ENCODE measurements around the gene RAPGEF4.
"Not testable (repeated sequence)": the region's sequence is repeated elsewhere in the genome, so short reads cannot be mapped to it uniquely, and the experiment has no call there.

RAPGEF4 gene

DNA sequence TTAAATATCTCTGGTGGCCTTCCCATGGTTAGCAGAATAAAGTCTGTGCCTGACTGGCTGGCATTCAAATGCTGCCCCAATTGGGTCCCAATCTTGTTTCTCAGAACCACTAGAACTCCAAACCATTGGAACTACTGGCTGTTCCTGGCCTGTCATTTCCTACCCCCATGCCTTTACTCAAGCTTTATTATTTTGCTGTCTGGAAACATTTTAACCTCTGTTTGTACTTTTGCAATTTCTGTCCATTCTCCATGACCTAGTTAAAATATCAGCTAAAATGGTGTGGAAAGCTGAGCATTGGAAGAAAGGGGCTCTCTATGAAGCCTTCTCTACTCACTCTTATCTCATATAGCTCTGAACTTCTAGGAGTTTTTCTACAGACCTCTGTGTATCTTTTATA is 38.7 kb downstream of the RAPGEF4 start:
- no peak for DNase-seq (ENCODE audit: low read depth)

DNA sequence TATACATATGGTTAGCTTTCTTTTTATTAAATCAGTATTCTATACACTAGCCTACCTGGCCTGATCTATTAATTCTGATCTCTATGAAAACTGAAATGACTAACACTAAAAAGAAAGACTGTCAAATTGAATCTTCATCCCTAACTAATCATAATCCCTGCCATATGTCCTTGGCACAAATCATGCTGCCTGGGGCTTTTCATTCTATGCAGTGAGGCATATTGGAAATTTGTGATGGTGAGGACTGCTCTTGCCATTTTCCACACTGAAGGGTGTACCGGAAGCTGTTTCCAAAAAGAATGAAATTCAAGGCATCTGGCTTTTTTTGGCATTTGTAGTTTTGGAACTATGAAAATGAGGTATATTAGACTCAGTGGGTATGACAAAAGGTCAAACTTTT is 39.7 kb downstream of the RAPGEF4 start:
- DNase-seq (ENCODE audit: low read depth), result no peak

DNA sequence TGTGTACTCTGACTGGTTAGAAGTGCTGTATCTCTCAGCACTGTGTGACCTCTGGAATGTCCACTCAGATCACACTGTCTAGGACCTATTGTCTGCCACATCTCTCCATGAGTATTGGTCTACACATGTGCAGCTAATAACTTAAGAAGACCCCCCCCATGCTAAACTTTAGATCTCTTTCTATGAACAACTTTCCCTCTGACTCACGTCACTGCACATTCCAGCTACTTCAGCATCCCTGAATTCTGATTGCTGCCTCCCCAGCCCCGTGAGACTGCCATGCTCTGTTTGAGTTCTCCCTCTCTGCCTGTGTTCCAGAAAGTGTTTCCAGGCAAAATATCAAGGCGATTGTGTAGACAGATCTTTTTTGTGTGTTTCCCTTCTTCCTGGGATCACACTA is 41.8 kb downstream of the RAPGEF4 start:
- DNase-seq (ENCODE audit: low read depth), result no peak

DNA sequence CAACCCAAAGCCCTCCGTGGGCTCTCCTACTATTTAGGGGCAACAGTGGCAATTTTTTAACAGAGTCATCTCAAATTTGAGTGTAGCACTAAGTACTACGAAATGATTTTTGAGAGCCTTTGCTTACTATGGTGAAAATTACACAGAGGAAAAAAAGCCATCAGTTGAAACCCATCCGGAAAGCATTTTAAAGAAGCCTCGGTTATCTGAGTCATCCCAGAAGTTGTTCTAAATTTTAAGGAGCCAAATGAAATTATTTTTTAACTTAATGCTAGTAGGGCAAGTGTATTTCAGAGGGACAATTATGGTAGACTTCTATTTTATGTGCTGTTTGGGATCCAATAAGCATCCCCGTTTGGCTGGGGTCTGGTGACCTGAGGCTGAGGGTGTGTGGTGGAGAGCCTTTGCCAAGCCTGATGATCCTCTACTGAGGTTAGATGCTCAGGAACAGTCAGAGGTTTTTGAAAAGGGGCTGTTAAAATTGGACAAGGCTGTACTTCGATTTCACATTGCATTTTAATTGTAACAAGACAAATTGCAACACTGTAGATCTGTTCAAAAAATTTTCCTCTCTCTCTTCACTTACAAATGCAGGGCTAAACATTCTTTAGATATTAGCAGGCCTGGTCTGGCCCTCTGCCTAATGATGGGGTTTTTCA is 47.0 kb downstream of the RAPGEF4 start:
- no peak for DNase-seq (ENCODE audit: low read depth)

DNA sequence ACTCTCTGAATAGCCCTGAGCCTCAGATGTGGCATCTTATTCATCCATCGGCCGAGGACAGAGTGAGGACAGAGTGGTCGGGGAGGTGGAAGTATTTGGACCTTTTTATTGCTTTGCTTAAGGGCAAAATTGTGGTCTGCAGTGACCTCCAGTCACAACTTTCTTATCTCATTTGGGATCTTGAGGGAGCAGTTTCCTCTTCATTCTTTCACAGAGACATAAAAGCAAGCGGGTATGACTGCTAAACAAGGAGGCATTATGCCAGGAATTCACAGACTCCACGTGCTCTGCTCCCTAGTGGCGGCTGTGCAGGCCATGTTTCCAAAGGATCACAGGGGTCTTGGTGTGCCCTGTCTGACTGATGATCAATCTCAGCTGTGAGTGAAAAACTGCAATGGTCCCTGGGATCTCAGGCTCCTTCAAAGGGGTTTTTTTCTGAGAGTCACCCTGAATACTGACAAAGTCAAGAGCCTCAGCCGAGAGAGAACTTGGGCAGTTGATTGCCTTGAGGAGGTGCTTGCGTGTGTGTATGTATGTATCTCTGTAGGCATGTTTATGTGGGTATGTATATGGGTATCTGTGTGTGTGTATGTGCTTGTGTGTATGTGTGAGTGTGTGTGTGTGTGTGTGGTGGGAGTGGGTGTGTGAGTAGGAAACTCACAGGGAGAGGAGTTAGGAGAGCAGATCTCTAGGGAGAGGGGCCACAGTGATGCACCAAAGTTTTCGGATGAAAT is 47.7 kb downstream of the RAPGEF4 start:
- DNase-seq (ENCODE audit: low read depth), result peak; percentile 98

DNA sequence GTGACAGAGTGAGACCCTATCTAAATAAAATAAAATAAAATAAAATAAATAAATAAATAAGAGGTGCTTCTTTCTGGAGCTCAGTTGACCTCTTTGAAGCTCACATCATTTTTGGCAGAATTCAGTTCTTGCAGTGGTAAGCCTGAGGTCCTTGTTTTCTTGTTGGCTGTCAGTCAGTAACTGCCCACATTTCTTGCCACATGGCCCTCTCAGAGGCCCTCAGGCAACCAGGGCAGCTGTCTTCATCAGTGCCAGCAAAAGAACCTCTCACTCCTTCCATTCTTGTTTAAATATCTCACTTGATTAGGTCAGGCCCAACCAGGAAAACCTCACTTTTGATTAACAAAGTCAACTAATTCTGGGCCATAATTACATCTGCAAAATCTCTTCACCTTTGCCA is 53.2 kb downstream of the RAPGEF4 start:
- no peak for DNase-seq (ENCODE audit: low read depth)

DNA sequence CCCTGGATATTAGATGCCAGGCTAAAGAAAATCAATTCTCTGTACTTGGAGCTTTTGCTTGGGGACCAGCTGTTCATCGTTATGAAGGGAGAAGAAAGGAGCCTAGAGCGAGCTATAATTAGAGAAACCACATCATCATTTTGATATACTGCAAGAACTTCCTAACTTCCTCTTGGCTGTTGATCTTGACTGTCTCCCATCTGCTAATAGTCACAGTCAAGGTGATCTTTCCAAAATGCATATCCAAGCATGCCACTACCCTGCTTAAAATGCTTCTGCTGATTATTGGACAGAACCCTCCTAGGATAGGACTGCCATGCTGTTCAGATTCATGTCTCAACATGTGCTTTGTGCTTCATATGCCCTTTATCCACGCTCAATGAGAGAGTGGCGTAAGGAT is 54.8 kb downstream of the RAPGEF4 start:
- DNase-seq (ENCODE audit: low read depth), result no peak

DNA sequence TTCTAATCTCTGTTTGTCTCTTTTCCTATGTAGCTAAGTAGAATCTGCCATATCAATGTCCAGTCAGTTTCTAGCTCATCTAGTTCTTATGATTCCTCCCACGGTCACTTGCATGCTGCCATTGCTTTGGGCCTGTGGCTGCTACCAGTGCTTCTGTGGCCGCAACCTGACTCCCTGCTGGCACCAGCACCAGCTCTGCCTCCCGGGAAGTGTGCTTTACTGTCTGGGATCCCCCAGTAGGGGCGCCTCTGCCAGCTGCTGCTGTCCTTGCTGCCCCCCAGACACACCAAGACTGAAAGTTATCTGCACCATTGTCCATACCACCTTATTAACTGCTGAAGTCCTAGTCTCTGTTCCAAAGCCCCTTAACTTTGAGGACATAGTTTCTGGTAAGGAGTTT is 56.3 kb downstream of the RAPGEF4 start:
- no peak for DNase-seq (ENCODE audit: low read depth)

DNA sequence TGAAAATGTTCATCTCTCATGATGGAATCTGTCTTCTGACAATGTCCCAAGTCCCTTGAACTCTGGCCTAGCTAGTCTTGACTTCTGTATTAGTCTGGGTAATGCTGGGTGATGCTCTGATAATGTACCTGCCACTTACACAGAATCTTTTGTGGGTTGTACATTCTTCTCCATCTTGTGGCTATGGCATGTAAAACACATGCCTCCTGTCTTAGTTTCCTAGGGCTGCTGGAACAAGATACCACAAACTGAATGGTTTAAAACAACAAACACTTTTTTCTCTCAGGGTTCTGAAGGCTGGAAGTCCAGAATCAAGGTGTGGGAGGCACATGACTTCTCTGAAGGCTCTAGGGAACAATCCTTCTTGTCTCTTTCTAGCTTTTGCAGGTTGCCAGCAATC is 57.1 kb downstream of the RAPGEF4 start:
- DNase-seq (ENCODE audit: low read depth), result no peak

DNA sequence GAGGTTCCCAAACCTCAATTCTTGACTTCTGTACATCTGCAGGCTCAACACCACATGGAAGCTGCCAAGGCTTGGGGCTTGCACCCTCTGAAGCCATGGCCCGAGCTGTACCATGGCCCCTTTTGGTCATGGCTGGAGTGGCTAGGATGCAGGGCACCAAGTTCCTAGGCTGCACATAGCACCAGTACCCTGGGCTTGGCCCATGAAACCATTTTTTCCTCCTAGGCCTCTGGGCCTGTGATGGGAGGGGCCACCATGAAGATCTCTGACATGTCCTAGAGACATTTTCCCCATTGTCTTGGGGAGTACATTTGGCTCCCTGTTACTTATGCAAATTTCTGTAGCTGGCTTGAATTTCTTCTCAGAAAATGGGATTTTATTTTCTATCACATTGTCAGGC is 67.7 kb downstream of the RAPGEF4 start:
- not testable (repeated sequence) for DNase-seq (ENCODE audit: low read depth)

DNA sequence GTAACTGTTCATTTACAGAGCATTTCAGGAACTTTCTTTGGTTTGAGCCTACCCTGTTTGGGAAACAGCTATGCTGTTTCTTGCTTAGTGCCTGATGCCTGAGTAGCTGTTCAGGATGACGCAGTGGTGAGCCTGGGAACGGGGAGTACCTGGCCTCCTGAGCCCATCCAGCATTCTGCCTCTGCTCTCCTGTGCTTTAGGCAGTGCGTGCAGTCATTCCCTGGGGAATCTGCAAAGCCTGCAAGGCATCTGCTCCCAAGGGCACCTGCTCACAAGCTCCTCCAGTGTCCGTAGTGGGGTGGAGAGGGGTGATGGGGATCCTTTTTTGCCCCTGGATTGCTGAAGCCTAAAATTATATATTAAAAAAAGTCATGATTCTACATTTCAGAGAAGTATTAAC is 68.8 kb downstream of the RAPGEF4 start:
- DNase-seq (ENCODE audit: low read depth), result no peak

DNA sequence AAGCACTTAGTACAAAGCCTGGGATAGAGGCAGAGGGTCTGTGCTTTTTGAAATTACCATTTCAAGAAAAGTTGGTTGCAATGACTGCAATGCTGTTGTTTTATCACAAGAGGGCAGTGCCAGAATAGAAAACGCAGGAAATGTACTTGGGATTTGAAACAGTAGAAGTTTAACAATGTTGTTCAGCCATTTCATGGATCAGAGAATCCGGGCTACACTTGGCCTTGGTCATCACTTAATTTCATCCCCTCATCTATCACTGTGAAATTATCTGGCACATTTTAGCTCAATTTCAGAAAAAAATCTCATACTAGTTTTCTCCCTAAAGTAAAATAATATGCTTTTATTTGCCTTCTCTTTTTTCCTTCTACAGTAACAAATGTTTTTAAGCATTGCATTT is 70.8 kb downstream of the RAPGEF4 start:
- DNase-seq (ENCODE audit: low read depth), result no peak

DNA sequence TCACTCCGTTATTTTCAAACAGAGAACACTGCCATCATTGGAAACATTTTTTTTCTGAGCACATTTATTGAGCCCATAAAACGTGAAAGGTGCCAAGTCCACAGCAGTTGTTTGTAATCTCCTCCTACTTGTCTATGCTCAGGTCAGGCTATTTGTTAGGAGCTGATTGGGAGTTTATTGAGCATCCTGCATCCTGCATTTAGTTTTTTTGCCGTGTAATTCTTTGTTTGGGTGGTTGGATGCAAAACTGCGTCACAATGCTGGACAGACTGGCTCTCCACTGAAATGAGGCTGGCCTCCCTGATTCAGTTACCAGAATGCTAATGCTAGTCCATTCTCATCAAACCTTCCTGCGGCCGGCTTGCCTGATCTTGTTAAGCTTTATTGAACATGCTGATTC is 71.4 kb downstream of the RAPGEF4 start:
- no peak for DNase-seq (ENCODE audit: low read depth)

DNA sequence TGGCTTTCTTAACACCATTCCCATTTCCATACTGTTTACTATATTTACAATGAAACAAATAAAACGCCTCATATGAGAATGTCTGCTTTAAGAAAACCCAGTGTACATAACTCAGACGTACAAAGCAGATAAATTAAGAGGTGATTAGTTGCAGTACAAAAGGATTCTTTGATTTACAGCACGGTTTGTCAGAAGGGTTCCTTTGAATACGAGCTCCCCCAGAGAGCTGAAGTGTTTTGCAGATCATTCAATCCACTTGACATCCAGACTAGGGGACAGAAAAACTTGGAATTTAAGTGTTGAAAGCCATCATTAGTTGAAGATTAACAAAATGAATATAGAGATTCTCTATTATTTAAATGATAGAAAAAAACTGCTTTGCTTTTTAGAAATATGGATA is 72.5 kb downstream of the RAPGEF4 start:
- no peak for DNase-seq (ENCODE audit: low read depth)

DNA sequence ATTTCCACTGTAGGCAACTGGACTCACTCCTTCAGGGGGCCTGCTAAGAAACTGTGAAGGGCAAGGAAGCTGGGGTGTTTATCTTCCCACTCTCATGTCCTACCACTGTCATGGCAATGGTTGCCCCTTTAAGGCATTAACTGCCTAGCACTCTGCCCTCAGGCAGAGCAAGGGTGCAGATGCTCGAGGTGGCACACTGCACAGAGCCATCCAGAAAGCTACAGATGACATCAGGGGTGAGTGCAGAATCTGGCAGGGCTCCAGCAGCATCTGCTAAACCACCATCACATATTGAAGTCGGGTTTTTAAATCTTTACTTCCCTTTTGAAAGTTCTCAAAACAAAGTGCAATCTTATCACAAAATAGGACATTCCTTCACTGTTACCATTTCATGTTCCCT is 75.4 kb downstream of the RAPGEF4 start:
- DNase-seq (ENCODE audit: low read depth), result no peak

DNA sequence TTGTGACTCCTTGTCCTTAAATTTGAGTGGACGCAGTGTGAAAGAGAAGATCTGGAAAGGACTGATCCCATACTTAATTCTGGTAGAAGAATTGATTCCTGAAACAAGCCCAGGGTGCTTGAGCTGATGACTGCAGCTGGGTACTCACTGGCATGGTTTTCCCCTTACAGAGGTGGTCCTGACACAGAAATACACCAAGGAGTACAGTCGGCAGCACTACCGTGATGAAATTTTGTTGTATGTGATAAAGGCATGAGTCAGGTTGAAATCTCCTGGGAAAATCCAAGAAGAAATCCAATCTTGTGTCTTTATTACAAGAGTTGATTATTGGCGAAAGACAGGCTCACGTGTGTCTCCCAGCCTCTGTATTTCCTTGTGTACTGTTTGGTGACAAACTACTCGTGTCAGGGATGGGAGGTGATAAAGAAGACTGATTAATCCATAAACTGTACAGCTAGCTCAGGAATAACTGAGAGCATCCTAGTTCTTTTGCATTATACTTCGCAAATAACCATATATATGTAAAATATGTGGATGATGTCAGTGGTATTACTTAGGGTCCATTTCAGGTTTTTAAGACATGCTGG is 76.6 kb downstream of the RAPGEF4 start:
- no peak for DNase-seq (ENCODE audit: low read depth)

DNA sequence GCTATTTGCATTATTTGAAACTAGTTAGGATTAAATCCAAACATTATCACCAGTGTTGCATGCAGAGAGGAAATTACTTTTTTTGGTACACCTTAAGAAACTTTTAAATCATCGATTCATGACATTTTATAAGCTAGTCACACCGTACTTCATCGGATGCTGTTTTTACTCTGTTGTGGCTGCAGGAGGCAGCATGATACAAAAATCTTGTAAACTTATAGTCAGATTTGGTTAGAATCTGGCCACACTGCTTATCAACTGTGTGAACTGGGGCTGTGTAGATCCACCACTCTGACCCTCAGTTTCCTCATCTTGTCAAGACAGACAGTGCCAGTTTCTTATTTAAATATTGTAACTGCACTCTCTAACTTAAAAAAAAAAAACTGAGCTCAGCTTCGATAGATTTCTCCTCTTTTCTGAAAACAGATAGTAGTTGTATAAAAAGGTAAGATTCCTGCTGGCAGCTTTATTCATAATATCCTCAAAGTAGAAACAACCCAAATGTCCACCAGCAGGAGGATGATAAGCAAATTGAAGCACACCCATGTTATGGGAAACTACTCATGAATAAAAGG is 77.8 kb downstream of the RAPGEF4 start:
- DNase-seq (ENCODE audit: low read depth), result no peak

DNA sequence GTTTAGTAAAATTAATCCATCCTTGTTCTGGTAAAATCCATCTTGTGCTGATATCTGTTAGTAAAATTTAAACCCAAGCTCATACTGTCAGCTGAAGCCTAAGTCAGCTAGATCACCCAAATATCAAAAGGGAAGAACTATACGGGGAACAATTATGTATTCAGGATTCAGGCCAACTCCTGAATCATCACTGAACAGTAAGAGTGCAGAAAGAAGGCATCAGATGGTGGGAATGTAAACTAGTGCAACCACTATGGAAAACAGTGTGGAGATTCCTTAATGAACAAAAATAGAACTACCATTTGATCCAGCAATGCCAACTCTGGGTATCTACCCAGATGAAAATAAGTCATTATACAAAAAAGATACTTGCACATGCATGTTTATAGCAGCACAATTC is 81.8 kb downstream of the RAPGEF4 start:
- no peak for DNase-seq (ENCODE audit: low read depth)

DNA sequence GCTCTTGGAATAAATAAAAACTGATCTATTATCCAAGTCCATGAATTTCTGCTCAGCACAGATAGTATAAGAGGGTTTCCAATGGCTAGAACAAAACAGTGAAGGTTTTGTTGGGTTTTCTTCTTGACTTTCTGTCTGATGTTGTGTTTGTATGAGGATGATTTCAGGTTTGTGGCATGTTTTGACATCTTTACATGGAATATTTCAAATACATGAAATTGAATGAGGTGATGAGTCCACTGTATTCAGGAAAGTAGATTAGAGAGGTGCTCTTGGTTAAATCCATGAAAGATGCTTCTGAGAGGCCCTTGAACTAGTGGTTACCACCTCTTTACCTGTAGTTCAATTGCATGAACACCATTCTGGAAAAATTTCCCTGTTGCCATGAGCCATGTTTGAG is 84.3 kb downstream of the RAPGEF4 start:
- no peak for DNase-seq (ENCODE audit: low read depth)

DNA sequence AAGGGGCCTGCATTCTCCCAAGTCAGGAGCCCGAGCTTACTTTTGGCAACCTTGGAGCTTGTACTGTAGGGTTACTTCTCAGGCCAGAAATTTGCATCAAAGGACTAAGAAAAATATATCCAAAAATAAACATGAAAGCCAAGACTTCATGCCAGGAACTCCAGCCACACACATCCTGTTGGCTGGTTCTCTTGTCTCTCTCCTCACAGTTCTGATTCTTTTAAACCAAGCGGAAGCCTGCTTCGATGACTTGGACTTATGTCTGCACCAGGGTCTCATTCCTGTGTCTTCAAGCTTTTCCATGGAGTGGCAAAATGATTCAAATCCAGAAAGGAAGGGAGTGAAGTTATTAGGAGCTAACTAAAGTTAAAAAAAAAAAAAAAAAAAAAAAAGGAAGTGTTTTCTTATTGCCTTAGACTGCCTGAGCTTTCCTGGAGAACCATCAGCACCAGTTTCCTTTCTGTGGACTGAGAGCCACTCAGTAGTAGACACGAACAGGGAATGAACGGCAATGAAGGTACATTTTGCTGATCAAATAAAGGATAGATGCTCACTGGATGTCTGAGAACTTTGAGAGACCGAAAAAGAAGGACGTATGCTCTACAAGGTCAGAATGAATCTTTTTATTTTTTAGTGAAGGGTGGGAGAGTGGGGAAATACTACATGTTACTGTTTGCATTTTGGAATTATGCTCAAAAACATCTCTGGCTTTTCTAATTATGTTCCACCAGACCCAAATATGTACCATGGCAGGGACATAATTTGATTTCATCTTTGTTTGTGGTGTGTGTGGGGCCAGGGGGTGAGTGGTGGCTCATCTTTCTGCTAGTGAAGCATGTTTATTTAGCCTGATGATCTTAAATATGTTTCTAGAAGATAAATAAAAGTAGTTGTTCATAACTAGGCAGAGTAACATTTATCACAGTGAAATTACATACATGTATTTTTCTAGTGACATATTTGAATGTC is 86.0 kb downstream of the RAPGEF4 start:
- DNase-seq (ENCODE audit: low read depth), result no peak

DNA sequence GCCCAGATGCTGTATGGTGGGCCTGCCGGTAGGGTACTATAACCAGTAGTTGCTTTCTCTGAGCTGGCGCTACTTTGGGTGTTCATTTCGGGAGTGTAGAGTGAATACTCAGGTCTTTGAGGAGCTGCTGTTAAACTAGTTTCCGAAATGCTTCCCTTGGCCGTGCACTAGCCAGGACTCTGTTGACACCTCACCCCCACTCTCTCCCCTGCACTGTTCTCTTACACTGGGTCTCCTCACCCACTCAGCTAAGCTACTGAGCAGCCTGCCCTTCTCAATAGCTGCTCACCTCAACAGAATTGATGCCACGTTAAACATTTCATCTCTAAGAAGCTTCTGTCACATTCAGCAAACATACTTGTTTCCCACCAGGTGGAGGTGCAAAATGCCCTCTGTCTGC is 86.9 kb downstream of the RAPGEF4 start:
- DNase-seq (ENCODE audit: low read depth), result no peak

DNA sequence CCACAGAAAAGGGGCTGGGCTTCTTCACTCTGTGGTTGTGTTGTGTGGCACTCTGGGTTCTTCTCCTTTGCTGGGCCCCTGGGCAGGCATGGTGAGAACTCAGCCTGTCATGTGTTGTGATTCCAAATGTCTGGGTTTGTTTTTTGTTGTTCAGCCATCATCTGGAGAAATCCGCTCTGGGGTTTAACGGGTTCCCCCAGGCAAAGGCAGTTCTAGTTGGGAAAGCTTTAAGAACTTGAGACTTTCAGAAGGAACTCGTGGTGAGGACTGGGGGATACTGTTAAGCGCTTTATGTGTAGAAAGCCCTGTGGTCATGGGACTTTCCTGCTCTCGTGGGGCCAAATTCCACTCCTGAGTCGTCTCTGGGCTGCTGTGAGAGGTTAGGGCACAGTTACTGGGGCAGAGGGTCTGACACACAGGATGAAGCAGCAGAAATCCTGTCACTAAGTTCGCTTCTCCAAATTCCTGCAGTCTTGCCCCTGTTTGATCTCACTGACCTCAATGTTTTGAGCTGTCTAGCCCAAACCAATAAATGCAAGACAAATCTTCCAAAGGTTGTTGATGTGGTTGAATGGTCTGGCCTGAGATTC is 87.7 kb downstream of the RAPGEF4 start:
- DNase-seq (ENCODE audit: low read depth), result no peak
